Activated CD4-positive, alpha-beta T cell treated with anti-CD3 and anti-CD28 coated beads, Interleukin-2, amount 10 ng/mL, durations not matched to agents 7 days and 5 days (primary cell): ENCODE results near the gene NR2C2AP. TPM values are rescaled to one million over a fixed set of nuclear protein-coding genes. Genes with fewer than 3 reads are reported as not detected.

ENCODE experiments used
- CTCF ChIA-PET: fragments of 350-600 bp; sonication (Branson Sonifier 250); formaldehyde crosslinking; loops from one replicate; lab custom pipeline; 2021; ENCODE audit warnings: antibody characterized with exemption; lab: Charles Lee
- POLR2A ChIA-PET: fragments of 350-600 bp; sonication (Branson Sonifier 250); formaldehyde crosslinking; loops from one replicate; lab custom pipeline; 2021; ENCODE audit warnings: antibody characterized with exemption; lab: Charles Lee
- DNase-seq: peaks from one replicate; pipeline ENCODE4 v3.0.0-alpha.2; 2020
- H3K27ac Mint-ChIP-seq: one replicate; pipeline ENCODE4 v1.8.0; 2021; ENCODE audit warnings: mild to moderate bottlenecking, moderate library complexity, mixed read lengths
- H3K27me3 Mint-ChIP-seq: one replicate; pipeline ENCODE4 v1.8.0; 2021; ENCODE audit warnings: mixed read lengths
- H3K36me3 Mint-ChIP-seq: one replicate; pipeline ENCODE4 v1.8.0; 2021; ENCODE audit warnings: low read depth, mixed read lengths
- H3K4me1 Mint-ChIP-seq: one replicate; pipeline ENCODE4 v1.8.0; 2021; ENCODE audit warnings: mixed read lengths
- H3K4me3 Mint-ChIP-seq: one replicate; pipeline ENCODE4 v1.8.0; 2021; ENCODE audit warnings: mild to moderate bottlenecking, moderate library complexity, mixed read lengths
- H3K9me3 Mint-ChIP-seq: one replicate; pipeline ENCODE4 v1.8.0; 2021; ENCODE audit warnings: mixed read lengths
- total RNA-seq, 2 experiments: library from RNA; stranded (reverse); gene quantifications; one replicate each; pipeline ENCODE4 v1.2.3, GENCODE V29; 2021

Gene NR2C2AP
- total RNA-seq, 2 experiments from 2014 or later, result 29.9 to 37.2 TPM

DNA sequence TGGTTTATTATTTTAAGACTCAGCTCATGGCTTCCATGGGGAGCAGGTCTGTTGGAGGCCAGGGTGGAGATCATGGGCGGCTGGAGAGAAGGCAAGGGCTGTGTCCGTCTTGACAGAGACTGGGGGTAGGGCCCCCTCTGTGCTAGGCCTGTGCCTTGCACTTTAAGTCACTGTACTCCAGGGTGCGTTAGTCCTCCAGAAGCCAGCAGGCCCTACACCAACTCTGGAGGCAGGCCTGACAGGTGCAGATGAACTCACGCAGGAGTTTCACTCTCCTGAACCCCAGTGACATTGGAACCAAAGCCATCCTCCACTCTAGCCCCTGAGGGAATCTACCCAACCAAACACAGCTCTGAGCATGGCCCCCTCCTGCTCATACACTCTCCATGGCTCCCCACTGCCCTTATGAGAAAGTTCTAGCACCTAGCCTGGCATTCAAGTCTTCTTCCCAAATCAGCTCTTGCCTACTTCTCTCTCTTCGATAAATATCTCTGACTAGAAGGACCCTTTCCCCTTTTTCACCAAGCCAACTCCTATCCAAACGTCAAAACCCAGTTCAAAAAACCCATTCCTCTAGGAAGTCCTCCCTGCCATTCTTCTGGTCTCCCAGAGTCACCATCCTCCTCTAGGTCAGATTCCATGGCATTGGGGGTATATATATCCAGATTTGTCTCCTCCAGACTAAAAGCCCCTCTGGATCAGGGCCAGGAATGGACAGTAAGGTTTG is 48.3 kb downstream of the NR2C2AP start:
- CTCF ChIA-PET, result interaction anchor here (3.0 kb wide), 1 partner anchor 8 kb away, joined by 11 read pairs; no protein-coding TSS in a partner anchor
- no peaks in the 10 kb centered on the region for H3K4me1 Mint-ChIP-seq

DNA sequence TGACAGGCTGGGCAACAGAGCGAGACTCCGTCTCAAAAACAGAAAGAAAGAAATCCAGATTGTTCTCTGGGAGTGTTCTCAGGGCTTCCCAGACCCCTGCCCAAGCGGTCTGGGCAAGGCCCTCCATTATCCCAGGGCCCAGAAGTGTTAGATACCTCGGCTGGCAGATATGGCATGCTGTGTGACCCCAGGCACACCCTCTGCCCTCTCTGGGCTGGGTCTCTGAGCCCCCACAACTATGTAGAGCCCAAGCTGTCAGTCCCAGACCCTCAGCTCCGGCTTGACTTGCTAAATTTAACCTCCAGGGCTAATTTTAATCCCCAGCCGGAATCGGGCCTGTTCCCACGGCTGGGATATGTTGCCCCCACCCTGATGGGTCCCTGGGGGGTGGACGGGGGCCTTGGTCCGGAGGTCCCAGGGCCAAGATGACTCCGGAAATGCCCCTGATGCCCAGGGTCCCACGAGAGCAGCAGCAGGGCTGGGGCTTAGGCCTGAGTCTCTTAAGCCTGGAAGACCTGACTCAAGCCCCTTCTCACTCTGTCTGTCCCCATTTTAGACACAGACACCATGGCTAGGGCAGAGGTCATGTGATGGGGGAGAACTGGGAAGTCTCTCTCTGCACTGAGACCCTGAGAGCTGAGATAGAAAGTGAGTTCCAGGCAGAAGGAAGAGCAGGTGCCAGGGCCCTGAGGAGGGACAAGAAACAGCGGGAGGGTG is 50.4 kb downstream of the NR2C2AP start:
- no peaks in the 10 kb centered on the region for H3K27me3 Mint-ChIP-seq
- H3K9me3 Mint-ChIP-seq, result no peaks in the 10 kb centered on the region
- ChIA-PET POLR2A (no interaction called here), CTCF (interaction anchor here (1.3 kb wide), 1 partner anchor 22 kb away, joined by 6 read pairs; no protein-coding TSS in a partner anchor)
- H3K36me3 Mint-ChIP-seq, result peaks cover 4% of the 10 kb centered on the region
- no peaks in the 10 kb centered on the region for H3K4me1 Mint-ChIP-seq
- no peak overlapping the region for H3K4me3 Mint-ChIP-seq
- DNase-seq, result no peak
- H3K27ac Mint-ChIP-seq, result no peak overlapping the region

More for the DNA sequence above, 48.3 kb downstream of the NR2C2AP start:
- no peaks in the 10 kb centered on the region for H3K9me3 Mint-ChIP-seq
- POLR2A ChIA-PET, result no interaction called here
- no peaks in the 10 kb centered on the region for H3K27me3 Mint-ChIP-seq
- no peak for DNase-seq
- H3K4me3 Mint-ChIP-seq, result no peak overlapping the region
- peaks cover 4% of the 10 kb centered on the region for H3K36me3 Mint-ChIP-seq
- no peak overlapping the region for H3K27ac Mint-ChIP-seq

DNA sequence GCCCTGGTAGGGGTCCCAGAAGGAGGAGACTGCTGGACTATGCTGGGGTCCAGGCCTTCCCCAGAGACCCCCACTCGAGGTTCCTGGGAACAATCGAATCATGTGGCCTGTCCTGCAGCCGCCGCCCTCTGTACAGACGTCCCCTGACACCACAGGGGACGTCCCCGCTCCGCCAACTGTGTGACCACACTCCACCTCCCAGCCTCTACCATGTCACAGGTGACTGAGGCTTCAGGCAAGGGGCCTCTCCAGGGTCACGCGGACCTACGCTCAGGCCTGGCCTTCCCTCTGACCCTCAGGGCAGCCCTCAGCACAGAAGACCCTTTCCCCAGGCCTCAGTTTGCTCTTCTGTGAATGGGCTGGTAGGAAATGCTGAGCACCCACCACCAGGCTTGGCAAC is 51.8 kb downstream of the NR2C2AP start:
- H3K4me3 Mint-ChIP-seq, result no peak overlapping the region
- H3K36me3 Mint-ChIP-seq, result peaks cover 4% of the 10 kb centered on the region
- ChIA-PET CTCF (no interaction called here), POLR2A (no interaction called here)
- H3K4me1 Mint-ChIP-seq, result no peaks in the 10 kb centered on the region
- no peak for DNase-seq
- no peak overlapping the region for H3K27ac Mint-ChIP-seq
- H3K9me3 Mint-ChIP-seq, result no peaks in the 10 kb centered on the region
- no peaks in the 10 kb centered on the region for H3K27me3 Mint-ChIP-seq

Other genes starting within 250 kb of the NR2C2AP start
- 100 to 1,000 TPM; 128 to 144 TPM for gene SUGP2, start 169.9 kb downstream of the NR2C2AP start, total RNA-seq
- gene ARMC6, start 169.8 kb downstream of the NR2C2AP start, total RNA-seq, result 10 to 100 TPM; 38.6 to 39.3 TPM
- gene SLC25A42, start 139.4 kb downstream of the NR2C2AP start, total RNA-seq, result 10 to 100 TPM; 20.6 to 22.2 TPM
- gene TMEM161A, start 64.9 kb downstream of the NR2C2AP start, total RNA-seq, result 10 to 100 TPM; 23.1 to 24.1 TPM
- 1 to 10 TPM; 2.4 to 3.4 TPM for gene MEF2B, start 33.2 kb downstream of the NR2C2AP start, total RNA-seq
- gene BORCS8, start 11.3 kb downstream of the NR2C2AP start, total RNA-seq, result 10 to 100 TPM; 34.2 to 35.8 TPM
- 100 to 1,000 TPM in 1 of 2 experiments, 10 to 100 TPM in 1; 82.5 to 104 TPM for gene RFXANK, start 11.2 kb downstream of the NR2C2AP start, total RNA-seq
- not detected for gene NCAN, start 8.5 kb upstream of the NR2C2AP start, total RNA-seq
- not detected for gene TM6SF2, start 69.9 kb upstream of the NR2C2AP start, total RNA-seq
- gene SUGP1, start 117.1 kb upstream of the NR2C2AP start, total RNA-seq, result 10 to 100 TPM; 70.8 to 73.1 TPM
- 10 to 100 TPM; 71.9 to 81.4 TPM for gene MAU2, start 117.4 kb upstream of the NR2C2AP start, total RNA-seq
- 100 to 1,000 TPM; 122 to 135 TPM for gene GATAD2A, start 202.3 kb upstream of the NR2C2AP start, total RNA-seq